Parathyroid adenoma (tissue), 2 donors: Measurements from ENCODE around the gene ZNF778.

Experiments
- H2AFZ ChIP-seq: fragments of 300-600 bp; sonication (generic); one replicate; pipeline ENCODE4 v1.7.0; 2017; ENCODE audit warnings: antibody characterized with exemption, mild to moderate bottlenecking
- H3K27ac ChIP-seq: fragments of 300-600 bp; sonication (generic); one replicate; pipeline ENCODE4 v1.7.0; 2017
- H3K27me3 ChIP-seq: fragments of 300-600 bp; sonication (generic); one replicate; pipeline ENCODE4 v1.7.0; 2017; ENCODE audit warnings: low read length; ENCODE audit not compliant: control insufficient read depth, insufficient read depth
- H3K36me3 ChIP-seq: fragments of 300-600 bp; sonication (generic); one replicate; pipeline ENCODE4 v1.7.0; 2017; ENCODE audit warnings: low read length; ENCODE audit not compliant: control insufficient read depth, insufficient read depth
- H3K4me1 ChIP-seq: fragments of 300-600 bp; sonication (generic); one replicate; pipeline ENCODE4 v1.7.0; 2017; ENCODE audit warnings: control low read depth
- H3K4me2 ChIP-seq: fragments of 300-600 bp; sonication (generic); one replicate; pipeline ENCODE4 v1.7.0; 2017; ENCODE audit warnings: low read length
- H3K4me3 ChIP-seq: fragments of 300-600 bp; sonication (generic); one replicate; pipeline ENCODE4 v1.7.0; 2017; ENCODE audit warnings: low read depth, low read length
- H3K79me2 ChIP-seq: fragments of 300-600 bp; sonication (generic); one replicate; pipeline ENCODE4 v1.7.0; 2017; ENCODE audit warnings: control low read depth
- H3K9ac ChIP-seq: fragments of 300-600 bp; sonication (generic); one replicate; pipeline ENCODE4 v1.7.0; 2017; ENCODE audit warnings: mild to moderate bottlenecking
- H3K9me3 ChIP-seq: fragments of 300-600 bp; sonication (generic); one replicate; pipeline ENCODE4 v1.7.0; 2017; ENCODE audit warnings: low read length; ENCODE audit not compliant: control insufficient read depth
- CTCF ChIP-seq: fragments of 300-600 bp; sonication (generic); IDR thresholded peaks from one replicate; pipeline ENCODE4 v1.7.0; 2017; ENCODE audit warnings: antibody characterized with exemption, mild to moderate bottlenecking
- donor health status: primary hyperparathyroidism.

The ZNF778 gene

DNA sequence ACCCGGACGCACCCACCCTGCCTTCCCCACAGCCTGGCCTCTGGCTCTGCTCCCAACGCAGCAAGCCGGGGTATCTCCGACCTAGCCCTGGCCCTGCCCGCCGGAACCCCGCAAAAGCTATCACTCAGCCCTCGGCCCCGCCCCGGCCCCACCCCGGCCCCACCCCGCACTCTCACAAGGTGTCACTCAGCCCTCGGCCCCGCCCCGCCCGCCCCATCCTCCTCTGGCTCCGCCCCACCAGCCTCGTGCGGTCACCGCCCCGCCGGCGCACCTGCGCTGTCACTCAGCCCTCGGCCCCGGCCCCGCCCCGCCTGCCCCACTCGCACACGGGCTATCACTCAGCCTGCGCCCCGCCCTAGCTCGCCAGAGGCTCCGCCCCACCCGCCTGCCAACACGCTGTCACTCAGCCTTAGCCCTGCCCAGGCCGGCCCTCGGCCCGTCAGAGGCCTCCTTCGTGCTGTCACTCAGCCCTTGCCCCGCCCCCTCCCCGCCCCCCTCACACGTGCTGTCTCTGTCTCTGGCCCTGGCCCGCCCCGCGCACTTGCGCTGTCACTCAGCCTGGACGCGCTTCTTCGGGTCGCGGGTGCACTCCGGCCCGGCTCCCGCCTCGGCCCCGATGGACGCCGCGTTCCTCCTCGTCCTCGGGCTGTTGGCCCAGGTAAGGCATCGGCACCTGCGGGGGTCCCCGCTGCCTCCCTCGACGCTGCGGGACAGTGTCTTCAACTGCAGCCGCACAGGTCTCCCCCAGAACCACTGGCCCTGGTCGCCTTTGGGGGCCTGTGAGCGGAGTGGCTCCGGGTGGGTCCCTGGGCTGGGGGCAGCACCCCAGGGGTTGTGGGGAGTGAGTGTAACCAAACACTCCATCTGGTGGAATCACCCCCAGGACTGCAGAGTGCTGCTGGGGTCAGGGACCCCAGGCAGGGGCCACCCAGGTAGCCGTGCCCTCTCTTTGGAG is 46.0 kb upstream of the ZNF778 start, which contains the start of gene CDH15:
Gene CDH15 (plus strand): TSS at position 533 of the 955 bp plus-strand sequence. CDS start 84 bp downstream, at position 617.
- TF ChIP-seq CTCF: no peak
- Histone ChIP-seq H3K9ac (no peak within 1 kb of the TSS), H3K27ac (no peak within 1 kb of the TSS), H3K27me3 (no peaks in the 10 kb centered on the region), H3K36me3 (no peaks in the 10 kb centered on the region), H3K4me1 (peaks cover 16% of the 10 kb centered on the region), H3K4me2 (peak within 1 kb of the TSS; percentile 67), H2AFZ (peak within 1 kb of the TSS; percentile 75), H3K79me2 (no peaks in the 10 kb centered on the region), H3K9me3 (no peaks in the 10 kb centered on the region), H3K4me3 (peak within 1 kb of the TSS; percentile 36)

GRCh38 chr16:89172171-89172527 is 45.4 kb upstream of the ZNF778 start:
- no peak overlapping the region for H3K4me3 ChIP-seq
- no peak overlapping the region for H3K27ac ChIP-seq
- no peak for TF ChIP-seq CTCF
- no peaks in the 10 kb centered on the region for H3K79me2 ChIP-seq
- H2AFZ ChIP-seq: no peak overlapping the region
- H3K9me3 ChIP-seq: no peaks in the 10 kb centered on the region
- no peak overlapping the region for H3K4me2 ChIP-seq
- peaks cover 13% of the 10 kb centered on the region for H3K4me1 ChIP-seq
- no peak overlapping the region for H3K9ac ChIP-seq
- H3K36me3 ChIP-seq: no peaks in the 10 kb centered on the region
- no peaks in the 10 kb centered on the region for H3K27me3 ChIP-seq

DNA sequence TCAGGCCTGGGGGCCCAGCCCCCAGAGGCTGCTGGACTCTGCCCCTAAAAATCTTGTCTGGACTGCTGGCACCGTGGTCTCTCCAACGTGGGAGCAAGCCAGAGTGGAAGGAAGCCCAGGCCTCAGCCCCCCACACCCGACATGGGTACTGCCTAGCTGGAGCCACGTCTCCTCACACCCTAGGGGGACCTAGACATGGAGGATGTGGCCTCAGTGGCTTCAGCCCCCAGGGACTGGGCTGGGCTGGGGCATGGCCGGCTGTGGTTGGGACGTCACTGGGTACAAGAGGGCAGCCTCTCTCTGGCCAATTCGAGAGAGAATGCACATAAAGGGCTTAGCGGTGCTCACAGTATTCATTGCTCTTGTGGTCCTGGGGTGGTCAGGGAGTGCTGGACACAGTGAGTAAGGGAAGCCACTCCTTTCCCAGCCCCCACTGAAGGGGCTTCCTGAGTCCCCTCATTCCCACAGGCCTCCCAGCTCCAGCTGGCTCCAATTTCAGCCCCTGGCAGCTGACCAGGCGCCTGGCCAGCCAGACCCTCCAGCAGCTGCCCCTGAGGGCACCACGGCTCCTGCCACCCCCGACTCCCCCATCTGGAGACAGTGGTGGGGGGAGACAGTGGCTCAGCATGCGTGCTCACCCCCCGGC is 44.9 kb upstream of the ZNF778 start:
- Histone ChIP-seq H2AFZ (no peak overlapping the region), H3K4me3 (no peak overlapping the region), H3K79me2 (no peaks in the 10 kb centered on the region), H3K27ac (no peak overlapping the region), H3K9me3 (no peaks in the 10 kb centered on the region), H3K9ac (no peak overlapping the region), H3K4me2 (no peak overlapping the region), H3K4me1 (peaks cover 12% of the 10 kb centered on the region), H3K36me3 (no peaks in the 10 kb centered on the region), H3K27me3 (no peaks in the 10 kb centered on the region)
- TF ChIP-seq CTCF: no peak

GRCh38 chr16:89173174-89173921 is 44.2 kb upstream of the ZNF778 start:
- no peaks in the 10 kb centered on the region for H3K27me3 ChIP-seq
- no peak for TF ChIP-seq CTCF
- no peaks in the 10 kb centered on the region for H3K9me3 ChIP-seq
- peaks cover 12% of the 10 kb centered on the region for H3K4me1 ChIP-seq
- no peaks in the 10 kb centered on the region for H3K79me2 ChIP-seq
- no peak overlapping the region for H2AFZ ChIP-seq
- H3K9ac ChIP-seq: no peak overlapping the region
- H3K4me2 ChIP-seq: no peak overlapping the region
- no peak overlapping the region for H3K27ac ChIP-seq
- no peaks in the 10 kb centered on the region for H3K36me3 ChIP-seq
- no peak overlapping the region for H3K4me3 ChIP-seq
